GM10248 (cell line): Measurements from ENCODE around the gene ABLIM2.

Experiments
- CTCF ChIA-PET: fragments of 300-600 bp; sonication (Branson Sonifier 250); formaldehyde crosslinking; extraction: SDS; loops from one replicate; lab custom pipeline; 2021; ENCODE audit warnings: antibody characterized with exemption; lab: Yijun Ruan, JAX
- POLR2A ChIA-PET: fragments of 350-650 bp; sonication (Branson Sonifier 250); formaldehyde crosslinking; extraction: SDS; loops from one replicate; lab custom pipeline; 2020; ENCODE audit warnings: antibody characterized with exemption; lab: Yijun Ruan, JAX
- DNase-seq: peaks from one replicate; pipeline ENCODE4 v3.0.0; 2012; ENCODE audit errors: extremely low spot score
- TF ChIP-seq, protein P1 (sequence below): IDR thresholded peaks from 2 replicates; pipeline ENCODE4 v1.5.1; 2012; ENCODE audit warnings: mild to moderate bottlenecking, low read depth; ENCODE audit errors: extremely low read depth, missing control alignments, control extremely low read depth

Gene ABLIM2

DNA sequence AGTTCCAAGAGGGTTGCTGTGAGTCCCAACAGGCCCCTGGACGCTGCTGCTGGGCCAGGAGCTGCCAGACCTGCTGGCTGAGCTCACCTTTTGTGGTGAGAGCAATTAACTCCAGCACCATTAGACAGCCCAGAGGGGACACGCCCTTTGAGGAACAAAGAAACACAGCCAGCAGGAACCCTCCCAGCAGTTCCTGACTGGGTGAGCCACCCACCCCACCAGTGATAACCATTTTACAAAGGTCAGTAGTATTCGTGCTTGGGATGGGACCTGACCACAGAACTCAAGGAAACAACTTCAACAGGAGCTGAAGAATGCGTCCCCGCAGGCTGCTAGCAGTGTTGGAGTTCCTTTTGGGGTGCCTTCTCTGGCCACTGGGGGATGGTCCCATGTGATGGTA, 180.1 kb downstream of the ABLIM2 start:
- ChIA-PET CTCF (interaction anchor here (0.8 to 2.7 kb wide), 6 partner anchors 10 to 176 kb away, joined by 3 to 10 read pairs (median 3); no protein-coding TSS in a partner anchor), POLR2A (no interaction called here)
- DNase-seq = no peak

DNA sequence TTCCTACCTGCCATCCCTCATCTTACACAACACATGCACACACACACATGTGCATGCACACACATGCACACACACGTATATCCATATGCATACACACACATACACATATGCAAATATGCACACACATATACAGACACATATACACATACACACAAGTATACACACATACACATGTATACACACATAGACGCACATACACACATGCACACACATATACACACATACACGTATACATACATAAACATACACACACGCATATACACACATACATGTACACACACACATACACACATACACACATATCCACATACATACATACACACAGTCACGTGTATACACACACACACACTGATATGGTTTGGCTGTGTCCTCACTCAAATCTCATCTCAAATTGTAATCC, 182.0 kb downstream of the ABLIM2 start:
- TF ChIP-seq, protein P1, sequence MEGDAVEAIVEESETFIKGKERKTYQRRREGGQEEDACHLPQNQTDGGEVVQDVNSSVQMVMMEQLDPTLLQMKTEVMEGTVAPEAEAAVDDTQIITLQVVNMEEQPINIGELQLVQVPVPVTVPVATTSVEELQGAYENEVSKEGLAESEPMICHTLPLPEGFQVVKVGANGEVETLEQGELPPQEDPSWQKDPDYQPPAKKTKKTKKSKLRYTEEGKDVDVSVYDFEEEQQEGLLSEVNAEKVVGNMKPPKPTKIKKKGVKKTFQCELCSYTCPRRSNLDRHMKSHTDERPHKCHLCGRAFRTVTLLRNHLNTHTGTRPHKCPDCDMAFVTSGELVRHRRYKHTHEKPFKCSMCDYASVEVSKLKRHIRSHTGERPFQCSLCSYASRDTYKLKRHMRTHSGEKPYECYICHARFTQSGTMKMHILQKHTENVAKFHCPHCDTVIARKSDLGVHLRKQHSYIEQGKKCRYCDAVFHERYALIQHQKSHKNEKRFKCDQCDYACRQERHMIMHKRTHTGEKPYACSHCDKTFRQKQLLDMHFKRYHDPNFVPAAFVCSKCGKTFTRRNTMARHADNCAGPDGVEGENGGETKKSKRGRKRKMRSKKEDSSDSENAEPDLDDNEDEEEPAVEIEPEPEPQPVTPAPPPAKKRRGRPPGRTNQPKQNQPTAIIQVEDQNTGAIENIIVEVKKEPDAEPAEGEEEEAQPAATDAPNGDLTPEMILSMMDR = no peak
- DNase-seq = no peak
- CTCF ChIA-PET = interaction anchor here (2.7 kb wide), 1 partner anchor 11 kb away, joined by 9 read pairs; no protein-coding TSS in a partner anchor
- POLR2A ChIA-PET = no interaction called here

More for the DNA sequence above, 180.1 kb downstream of the ABLIM2 start:
- TF ChIP-seq, protein P1 = no peak

DNA sequence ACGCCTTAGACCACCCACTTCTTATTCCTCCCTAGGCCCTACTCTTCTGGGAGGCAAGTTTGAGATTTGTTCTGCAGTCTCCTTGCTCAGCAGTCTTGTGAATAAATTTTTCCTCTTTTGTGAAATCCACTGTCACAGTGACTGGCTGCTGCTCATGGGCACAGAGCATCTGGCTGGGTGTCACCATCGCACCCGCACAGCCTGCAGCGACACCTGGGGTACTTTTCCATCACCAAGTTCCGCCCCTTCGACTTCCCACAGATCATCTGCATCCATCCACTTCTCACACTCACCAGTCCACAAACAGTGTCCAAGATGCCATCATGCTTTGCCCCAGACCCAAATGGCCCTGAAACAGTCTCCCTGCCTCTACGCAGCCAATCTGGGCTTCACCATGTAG, 182.6 kb downstream of the ABLIM2 start:
- POLR2A ChIA-PET = no interaction called here
- CTCF ChIA-PET = interaction anchor here (0.8 to 1.2 kb wide), 3 partner anchors 12 to 174 kb away, joined by 3 to 7 read pairs (median 3); no protein-coding TSS in a partner anchor
- TF ChIP-seq, protein P1 = no peak
- DNase-seq = no peak

DNA sequence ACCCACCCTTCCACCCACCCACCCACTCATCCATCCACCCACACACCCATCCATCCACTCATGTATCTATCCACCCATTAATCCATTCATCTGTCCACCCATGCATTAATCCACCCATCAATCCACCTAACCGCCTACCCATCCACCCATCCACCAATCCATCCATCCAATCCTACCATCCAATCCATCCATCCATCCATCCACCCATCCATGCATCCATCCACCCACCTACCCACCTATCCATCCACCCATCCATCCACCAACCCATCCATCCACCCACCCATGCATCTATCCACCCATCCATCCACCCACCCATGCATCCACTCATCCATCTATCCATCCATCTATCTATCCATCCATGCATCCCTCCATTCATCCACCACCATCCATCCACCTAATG, 184.2 kb downstream of the ABLIM2 start:
- no peak for DNase-seq
- CTCF ChIA-PET = no interaction called here
- TF ChIP-seq, protein P1 = no peak
- POLR2A ChIA-PET = no interaction called here

DNA sequence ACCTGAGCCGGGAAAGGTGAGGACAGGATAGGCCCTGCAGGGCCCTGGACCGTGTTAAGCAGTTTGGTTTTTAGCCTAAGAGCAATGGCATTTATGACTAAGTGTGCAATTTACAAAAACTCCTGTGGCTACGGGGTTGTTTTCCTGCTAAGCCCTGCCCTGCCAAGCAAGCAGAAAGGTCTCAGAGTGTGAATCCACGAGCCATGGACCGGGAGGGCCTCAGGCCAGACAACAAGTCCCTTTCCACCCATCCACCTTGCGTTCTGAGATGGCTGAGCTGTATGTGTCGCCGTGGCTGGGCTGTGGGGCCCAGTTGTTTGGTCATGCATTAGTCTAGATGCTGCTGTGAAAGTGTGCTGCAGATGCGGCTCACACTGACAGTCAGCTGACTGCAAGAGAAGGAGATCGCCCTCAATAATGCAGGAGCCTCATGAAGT, 185.1 kb downstream of the ABLIM2 start:
- DNase-seq = no peak
- ChIA-PET POLR2A (no interaction called here), CTCF (interaction anchor here (1.7 kb wide), 1 partner anchor 171 kb away, joined by 4 read pairs; no protein-coding TSS in a partner anchor)
- TF ChIP-seq, protein P1 = no peak

DNA sequence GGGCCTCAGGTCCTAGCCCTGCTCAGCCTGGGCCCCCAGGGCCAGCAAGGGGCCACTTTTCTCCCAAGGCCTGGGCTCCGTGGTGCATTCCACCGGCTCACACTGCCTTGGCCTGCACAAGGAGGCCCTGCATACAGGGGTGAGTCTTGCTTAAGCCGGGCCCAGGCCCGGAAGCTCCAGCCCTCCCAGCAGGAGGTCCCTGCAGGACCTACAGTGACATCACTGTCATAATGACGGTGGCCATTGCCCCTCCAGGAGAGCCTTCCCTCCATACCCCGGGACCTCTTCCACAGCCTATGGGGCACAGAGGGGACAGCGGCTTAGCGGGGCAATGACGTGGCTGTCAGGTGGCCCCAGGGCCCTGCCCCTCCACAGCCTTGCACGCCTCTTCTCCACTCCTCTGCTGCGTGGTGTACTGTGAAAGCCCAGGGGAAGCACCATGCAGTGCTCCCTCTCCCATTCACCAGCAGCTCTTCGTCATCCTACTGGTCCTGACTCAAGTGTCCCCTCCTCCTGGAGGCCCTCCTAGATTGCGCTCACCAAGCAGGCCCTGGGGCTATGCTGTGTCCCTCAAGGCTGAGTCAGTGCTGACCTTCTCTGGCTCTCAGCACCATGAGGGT, 186.6 kb downstream of the ABLIM2 start:
- ChIA-PET POLR2A (no interaction called here), CTCF (interaction anchor here (0.9 to 2.3 kb wide), 4 partner anchors 14 to 170 kb away, joined by 4 to 9 read pairs (median 5); no protein-coding TSS in a partner anchor)
- DNase-seq = no peak
- TF ChIP-seq, protein P1 = no peak
